C4-2B (cell line): Measurements from ENCODE around the gene GLE1.

Experiments used
- H3K27ac ChIP-seq: fragments of 450-650 bp; 2 replicates; pipeline ENCODE4 v1.5.1; 2017
- ZFX ChIP-seq: fragments of 450-650 bp; IDR thresholded peaks from 2 replicates; pipeline ENCODE4 v1.6.1; 2017
- TF ChIP-seq, protein P1 (sequence below): fragments of 450-650 bp; conservative IDR thresholded peaks from 2 replicates; pipeline ENCODE4 v1.5.1; 2017; ENCODE audit warnings: mild to moderate bottlenecking

GLE1 gene

DNA sequence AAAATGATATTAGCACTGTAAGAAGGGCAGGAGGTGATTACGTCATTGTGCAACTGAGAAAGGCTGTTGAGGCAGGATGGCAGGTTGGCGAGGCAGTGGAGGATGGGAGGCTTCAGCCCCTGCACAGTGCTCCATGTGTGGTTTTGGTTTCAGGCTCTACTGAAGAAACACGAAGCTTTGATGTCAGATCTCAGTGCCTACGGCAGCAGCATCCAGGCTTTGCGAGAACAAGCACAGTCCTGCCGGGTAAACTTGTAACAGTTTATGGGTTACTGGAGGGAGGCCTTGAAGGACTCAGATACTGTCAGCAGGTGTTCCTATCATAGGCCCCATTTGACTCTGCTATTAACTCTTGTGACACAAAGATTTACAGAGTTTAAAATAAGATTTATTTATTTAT, 82.9 kb downstream of the GLE1 start:
- no peak overlapping the region for H3K27ac ChIP-seq
- TF ChIP-seq, protein P1, sequence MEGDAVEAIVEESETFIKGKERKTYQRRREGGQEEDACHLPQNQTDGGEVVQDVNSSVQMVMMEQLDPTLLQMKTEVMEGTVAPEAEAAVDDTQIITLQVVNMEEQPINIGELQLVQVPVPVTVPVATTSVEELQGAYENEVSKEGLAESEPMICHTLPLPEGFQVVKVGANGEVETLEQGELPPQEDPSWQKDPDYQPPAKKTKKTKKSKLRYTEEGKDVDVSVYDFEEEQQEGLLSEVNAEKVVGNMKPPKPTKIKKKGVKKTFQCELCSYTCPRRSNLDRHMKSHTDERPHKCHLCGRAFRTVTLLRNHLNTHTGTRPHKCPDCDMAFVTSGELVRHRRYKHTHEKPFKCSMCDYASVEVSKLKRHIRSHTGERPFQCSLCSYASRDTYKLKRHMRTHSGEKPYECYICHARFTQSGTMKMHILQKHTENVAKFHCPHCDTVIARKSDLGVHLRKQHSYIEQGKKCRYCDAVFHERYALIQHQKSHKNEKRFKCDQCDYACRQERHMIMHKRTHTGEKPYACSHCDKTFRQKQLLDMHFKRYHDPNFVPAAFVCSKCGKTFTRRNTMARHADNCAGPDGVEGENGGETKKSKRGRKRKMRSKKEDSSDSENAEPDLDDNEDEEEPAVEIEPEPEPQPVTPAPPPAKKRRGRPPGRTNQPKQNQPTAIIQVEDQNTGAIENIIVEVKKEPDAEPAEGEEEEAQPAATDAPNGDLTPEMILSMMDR, result no peak
- TF ChIP-seq ZFX, result no peak

GRCh38 chr9:128588581-128589233, 84.2 kb downstream of the GLE1 start:
- TF ChIP-seq ZFX, result no peak
- TF ChIP-seq, protein P1, result no peak
- H3K27ac ChIP-seq, result no peak overlapping the region
